GM19455 (cell line): Measurements from ENCODE around the gene POM121.
A peak's percentile ranks its signal among the peaks of the same experiment; 100 is the strongest.
"Not testable (repeated sequence)": the region's sequence is repeated elsewhere in the genome, so short reads cannot be mapped to it uniquely, and the experiment has no call there.

ENCODE experiments used
- ATAC-seq: cut with Tn5 transposase; IDR thresholded peaks from one replicate; pipeline ENCODE4 v1.9.1; 2021; ENCODE audit not compliant: unreplicated experiment

POM121 gene

DNA sequence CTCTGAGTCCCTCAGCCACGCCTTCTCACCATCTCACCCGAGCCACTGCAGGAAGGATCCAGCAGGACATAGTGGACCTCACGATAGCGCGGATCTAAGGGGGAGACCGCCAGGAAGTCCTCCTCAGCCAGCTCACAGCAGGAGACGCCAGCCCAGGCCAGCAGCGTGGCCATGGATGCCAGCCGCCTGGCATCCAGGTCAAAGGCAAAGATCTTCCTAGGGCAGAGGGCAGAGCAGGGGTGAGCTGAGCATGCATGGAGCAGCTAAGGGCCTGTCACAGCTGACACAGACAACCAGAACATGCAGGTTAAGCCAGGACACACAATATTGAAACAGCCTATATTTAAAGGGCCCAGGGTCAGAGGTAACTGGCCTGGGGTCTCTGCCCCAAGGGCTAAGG lies 24.4 kb downstream of the POM121 start:
- ATAC-seq, result not testable (repeated sequence)

DNA sequence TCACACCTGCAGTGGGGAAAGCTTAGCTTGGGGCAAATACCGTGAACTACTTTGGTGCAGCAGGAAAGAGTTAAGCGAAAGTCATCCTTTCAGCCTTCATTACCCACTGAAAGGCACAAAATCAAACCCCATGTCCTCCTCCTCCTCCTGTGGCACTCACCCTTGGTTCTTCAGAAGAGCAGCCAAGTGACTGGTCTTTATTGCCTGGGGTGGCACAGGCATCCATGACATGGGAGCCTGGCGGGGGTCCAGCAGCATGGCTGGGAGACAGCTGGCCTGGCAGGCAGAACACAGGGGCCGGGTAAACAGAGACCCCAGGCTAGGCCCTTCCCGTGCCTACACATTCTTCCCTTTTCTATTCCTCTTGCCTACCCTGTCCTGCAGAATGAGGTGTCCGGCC lies 24.8 kb downstream of the POM121 start:
- not testable (repeated sequence) for ATAC-seq

DNA sequence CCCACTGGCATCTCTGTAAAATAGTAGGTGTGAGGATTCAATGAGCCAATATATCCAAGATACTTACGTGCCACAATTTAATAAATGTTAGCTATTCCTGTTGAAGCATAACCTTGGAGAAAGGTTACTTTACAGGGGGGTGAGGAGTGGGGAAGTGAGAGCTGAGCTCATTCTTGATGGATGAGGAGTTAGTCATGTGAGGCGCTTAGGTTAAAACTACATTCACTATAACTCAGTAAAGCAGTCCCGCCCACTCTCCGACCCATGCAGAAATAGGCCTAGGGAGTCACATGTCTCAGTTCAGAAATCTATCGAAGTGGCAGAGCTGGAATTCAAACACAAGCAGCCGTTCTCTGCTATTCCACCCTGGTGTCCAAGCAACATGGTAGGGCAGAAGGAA lies 25.5 kb downstream of the POM121 start:
- ATAC-seq, result not testable (repeated sequence)

DNA sequence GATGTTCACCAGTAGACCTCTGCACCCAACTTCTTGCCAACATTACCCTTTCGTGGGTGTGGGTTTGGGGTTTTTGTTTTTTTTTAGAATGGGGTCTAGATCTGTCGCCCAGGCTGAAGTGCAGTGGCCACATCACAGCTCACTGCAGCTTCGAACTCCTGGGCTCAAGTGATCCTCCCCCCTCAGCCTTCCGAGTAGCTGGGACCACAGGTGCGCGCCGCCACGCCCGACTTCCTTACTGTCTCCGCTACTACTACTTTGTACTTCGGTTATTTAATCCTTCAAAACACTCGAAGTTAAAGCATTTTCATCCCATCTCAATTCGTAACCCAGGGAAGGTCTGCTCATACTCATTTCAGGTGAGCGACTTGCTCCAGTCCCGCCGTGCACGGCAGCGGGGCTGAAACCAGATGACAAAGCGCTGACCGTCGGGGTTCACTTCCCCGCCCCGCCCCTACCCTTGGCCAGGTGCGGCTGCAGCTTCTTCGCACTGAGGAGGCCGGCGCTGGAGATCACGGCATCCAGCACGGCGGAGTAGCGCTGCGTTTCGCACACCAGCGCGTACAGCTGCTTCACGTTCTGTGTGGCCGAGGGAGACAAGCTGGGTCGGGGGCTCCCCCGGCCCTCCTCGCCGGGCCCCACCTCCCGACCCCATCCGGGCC lies 29.1 kb downstream of the POM121 start:
- peak; percentile 60 for ATAC-seq

DNA sequence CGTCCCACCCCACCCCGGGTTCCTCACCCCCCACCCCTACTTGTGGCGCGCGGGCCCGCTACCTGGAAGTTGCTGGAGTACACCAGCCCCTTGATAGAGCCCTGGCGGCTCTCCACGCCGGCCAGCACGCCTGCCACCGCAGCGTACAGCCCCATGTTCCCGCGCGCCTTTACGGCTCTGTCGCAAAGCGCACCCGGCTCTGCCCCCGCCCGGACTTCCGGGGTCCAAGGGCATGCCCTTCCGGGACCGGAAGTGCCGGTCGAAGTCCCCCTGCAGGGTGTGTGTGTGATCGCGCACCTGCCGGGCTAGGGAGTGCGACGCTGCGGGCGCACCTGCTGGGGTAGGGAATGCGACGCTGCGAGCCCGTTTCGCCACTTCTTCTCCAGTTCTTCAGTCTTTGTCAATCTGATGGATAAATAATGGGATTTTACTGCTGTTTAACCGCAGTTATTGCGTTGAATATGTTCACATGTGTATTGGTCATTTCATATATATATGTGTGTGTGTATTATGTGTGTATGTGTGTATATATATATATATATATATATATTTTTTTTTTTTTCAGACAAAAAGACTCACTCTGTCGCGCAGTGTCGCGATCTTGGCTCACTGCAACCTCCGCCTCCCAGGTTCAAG lies 29.8 kb downstream of the POM121 start:
- peak; percentile 87 for ATAC-seq

DNA sequence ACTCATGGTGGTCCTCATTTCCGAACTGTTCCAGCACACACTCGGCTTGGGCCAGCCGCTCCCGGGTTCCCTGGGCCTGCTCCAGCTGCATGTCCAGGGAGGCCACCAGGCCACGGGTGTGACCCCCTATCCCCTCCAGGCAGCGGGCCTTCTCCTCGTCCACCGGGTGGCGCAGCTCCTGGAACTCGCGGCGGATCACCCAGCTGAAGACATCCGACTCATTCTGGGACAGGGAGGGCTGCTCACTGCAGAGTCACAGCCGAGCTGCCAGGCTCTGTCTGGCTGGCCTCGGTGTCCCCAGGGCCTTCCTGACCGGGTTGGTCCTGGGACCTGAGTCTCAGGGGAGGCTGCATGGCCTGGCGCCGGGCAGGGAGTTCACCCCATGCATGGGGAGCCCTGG lies 35.1 kb downstream of the POM121 start:
- not testable (repeated sequence) for ATAC-seq

DNA sequence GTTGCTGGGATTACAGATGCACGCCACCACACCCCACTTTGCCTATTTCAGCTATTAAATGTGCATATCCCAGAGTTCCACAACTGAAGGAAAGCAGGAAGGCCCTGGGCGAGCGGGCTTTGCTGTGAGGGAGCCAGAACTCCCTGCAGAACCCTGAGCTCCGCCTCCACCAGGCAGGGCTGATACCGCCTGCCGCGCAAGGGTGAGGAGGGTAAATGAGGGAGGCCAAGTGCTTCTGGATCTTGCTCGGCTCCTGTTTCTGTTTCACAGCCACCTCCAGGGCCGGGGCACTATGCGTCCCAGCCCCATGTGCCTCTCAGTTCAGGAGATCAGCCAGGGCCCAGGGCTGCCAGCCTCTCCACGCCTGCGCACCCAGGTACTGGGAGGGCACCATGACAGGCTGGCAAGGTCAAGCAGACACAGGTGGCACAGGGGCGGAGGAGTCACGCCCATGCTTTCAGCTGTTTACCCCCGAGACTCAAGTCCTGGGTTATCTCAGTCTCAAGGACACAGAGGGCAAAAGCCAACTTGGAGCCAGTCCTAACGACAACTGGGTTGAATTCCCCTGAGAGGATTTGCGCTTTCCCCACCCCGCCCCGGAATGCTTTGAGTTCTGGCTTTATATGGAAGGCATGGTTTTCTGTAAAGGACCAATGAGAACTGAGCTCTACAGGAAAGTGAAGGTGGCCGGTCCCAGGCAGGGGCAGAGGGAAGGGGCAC lies 35.9 kb downstream of the POM121 start:
- ATAC-seq, result not testable (repeated sequence)

DNA sequence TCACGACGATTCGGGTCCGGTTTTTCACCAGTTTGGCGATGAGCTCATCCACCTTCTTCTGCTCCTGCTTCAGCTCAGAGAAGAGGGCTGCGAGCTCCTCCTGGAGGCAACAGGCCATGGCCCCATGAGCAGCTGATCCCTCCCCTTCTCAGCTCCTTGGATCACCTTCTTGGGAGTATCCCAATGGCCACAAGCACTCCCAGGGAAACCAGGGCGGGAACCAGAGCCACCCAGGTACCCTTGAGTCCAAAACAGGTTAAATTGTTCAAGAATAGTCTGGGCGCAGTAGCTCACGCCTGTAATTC lies 36.4 kb downstream of the POM121 start:
- ATAC-seq, result not testable (repeated sequence)

DNA sequence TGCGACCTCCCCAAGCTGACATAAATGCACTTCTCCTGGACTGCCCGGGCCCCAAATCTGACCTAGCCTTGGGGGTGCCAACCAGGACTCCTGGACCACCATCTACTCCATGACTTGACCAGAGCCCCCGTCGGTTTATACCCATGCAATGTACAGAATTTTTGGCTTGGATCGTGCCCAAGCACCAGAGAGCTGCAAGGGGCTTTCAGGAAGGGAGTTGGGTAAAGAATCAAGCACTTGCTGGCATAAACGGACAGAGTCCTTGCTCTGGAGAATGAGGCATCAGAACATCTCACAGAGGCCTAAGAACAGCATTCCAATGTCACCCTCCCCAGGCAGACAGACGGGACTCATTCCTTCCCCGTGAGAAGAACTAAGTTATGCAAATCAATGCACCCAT lies 38.2 kb downstream of the POM121 start:
- not testable (repeated sequence) for ATAC-seq

DNA sequence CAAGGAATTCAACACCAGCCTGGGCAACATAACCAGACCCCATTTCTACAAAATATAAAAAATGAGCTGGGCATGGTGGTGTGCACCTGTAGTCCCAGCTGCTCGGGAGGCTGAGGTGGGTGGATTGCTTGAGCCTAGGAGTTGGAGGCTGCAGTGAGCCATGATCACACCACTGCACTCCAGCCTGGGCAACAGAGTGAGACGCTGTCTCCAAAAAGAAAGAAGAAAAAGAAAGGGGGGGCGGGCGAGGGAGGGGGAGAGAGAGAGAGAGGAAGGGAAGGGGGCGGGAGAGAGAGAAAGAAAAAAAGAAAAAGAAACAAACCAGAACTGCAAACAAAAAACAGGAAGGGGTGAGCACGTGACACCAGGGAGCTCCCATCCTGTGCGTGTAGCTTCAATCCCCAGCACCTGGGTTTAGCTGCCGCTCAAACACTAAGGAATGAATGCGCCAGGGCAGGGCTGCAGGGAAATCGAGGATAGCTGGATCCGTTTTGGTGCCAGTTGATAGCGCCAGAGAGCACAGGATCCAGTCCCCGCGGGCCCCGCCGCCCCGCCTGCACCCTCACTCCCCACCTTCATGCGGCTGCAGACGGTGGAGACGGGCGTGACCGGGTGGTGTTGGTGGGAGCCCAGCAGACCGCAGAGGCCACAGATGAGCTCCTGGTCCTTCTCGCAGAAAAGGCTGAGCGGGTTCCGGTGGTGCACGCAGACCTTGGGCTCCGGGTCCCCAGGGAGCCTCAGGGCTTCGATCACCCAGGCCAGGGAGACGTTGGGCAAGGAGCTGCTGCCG lies 40.5 kb downstream of the POM121 start:
- not testable (repeated sequence) for ATAC-seq

DNA sequence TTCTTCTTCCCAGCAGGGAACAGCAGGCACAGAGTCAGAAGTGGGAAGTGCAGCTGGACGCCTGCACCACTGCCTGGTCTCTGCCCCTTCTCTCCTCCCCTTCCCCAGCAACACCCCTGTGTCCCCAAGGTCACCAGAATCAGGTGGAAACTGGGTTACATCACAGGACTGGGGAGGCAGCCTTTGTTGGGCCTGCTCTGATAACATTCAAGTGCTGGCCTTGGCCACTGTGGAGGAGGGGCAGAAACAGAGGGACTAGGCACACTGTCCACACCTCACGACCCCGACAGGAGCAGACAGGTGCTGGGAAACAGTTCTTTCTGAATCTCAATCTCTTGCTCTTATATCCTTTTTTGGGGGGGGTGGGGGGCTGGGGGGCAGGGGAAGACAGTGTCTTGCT lies 42.0 kb downstream of the POM121 start:
- ATAC-seq, result not testable (repeated sequence)

DNA sequence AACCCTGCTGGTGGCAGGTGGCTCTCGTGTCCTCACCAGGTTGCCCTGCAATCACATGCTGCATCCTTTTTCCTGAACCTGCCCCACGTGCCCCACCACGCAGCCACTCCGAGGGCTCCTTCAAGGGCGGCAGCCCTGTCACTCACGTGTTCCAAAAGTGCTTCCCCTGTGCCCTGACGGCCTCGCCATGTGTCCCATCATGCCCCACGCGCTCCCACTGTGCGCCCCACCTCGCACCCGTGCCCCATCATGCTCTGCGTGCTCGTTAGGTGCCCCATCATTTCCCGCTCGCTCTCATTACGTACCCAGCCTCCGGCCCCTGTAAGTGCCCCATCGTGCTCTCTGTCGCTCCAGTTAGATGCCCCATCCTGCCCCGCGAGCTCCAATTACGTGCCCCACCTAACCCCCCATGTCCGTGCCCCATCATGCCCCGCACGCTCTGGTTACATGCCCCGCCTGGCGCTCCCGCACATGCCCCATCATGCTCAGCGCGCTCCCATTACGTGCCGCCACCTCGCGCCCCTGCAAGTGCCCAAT lies 44.2 kb downstream of the POM121 start, which contains the start of gene TRIM74:
Gene TRIM74, minus strand, starts transcription at position 487 of the 537 bp plus-strand sequence. CDS start 3,309 bp downstream, outside the sequence.
- not testable (repeated sequence) for ATAC-seq

DNA sequence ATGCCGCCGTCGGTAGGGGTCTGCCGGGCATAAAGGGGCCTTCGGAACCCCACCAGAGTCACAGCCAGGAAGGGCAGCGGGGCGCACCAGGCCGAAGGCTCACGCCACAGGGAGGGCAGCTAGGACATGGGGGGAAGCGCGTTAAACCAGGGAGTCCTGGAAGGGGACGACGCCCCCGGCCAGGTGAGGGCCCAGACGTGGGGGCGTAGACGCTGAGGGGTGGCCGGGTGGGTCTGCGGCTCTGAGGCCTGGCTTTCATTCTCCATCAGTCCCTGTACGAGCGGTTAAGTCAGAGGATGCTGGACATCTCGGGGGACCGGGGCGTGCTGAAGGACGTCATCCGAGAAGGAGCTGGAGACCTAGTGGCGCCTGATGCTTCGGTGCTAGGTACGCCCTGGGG lies 44.8 kb downstream of the POM121 start:
- not testable (repeated sequence) for ATAC-seq

DNA sequence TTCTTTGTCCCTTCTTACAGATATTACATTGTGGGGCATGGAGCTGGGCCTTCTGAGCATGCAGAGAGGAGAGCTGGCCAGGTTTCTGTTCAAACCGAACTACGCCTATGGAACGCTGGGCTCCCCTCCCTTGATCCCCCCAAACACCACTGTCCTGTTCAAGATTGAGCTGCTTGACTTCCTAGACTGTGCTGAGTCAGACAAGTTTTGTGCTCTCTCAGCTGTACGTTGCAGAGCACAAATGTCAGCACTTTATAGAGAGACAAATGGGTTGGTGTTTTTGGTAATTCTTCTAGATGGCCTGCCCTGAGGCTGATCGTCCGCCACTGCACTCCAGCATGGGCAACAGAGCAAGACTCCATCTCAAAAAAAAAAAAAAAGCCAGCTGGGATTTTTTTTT lies 46.6 kb downstream of the POM121 start:
- ATAC-seq, result not testable (repeated sequence)

DNA sequence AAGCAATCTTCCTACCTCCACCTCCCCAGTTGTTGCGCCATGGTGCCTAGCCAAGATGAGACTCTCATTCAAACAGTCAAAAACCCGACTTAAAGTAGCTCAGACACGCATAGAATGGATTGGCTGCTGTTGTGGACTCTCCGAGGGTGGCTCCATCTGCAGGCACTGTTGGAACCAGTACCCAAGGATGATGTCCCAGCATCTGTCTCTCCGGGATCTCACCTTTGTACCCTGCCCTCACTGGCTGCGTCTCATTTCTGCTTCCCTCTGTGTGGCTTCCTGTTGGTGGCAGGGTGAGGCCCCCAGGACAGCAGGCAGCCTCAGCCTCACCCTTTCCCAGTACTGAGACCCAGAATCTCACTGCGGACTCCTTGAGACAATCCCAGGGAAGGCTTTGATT lies 49.9 kb downstream of the POM121 start:
- ATAC-seq, result not testable (repeated sequence)

DNA sequence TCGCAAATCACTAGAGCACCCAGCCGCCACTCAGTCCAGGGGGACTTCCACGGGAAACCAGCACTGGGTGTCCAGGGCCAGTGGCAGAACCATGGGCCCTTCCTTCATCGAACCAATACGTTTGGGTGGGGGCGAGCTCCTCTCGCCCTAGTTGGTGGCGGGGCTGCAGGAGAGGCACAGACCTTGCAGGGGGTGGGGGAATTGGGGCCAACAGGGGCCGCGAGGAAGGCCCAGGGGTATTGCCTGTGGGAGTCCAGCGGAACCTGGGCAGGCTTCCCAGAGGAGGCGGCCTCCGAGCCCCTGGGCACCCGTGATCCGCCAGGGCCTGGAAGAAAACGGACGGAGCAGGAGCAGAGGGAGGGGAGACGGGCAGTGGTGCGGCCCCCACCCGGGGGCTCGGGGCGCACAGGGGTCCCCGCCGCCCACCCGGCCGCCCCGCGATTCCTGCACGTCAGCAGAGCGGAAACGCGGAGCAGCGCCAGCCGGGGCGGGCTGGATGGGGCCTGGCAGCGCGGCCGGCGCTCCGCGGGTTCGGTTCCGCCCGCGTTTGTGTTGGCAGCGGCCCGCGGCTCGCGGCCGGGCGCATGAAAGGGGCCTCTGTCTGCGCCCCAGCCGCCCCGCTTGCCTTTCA lies 50.9 kb downstream of the POM121 start:
- not testable (repeated sequence) for ATAC-seq

DNA sequence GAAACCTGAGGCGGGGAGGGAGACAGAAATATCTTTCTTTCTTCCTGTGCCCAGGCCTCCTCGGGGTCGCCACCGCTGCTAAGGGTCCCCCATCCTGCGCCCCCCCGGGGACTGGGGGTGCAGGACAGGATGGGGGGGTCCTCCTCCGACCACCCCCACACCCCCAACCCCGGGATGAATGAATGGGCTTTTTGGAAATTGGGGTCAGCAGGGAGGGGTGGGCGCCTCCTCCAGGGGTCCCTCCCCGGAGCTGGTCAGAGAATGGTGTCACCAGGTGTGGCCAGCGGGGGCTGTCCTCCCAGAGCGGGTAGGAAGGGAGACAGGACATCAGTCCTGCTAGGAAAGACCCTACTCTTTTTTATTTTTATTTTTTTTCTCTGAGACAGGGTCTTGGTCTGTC lies 51.5 kb downstream of the POM121 start:
- not testable (repeated sequence) for ATAC-seq

DNA sequence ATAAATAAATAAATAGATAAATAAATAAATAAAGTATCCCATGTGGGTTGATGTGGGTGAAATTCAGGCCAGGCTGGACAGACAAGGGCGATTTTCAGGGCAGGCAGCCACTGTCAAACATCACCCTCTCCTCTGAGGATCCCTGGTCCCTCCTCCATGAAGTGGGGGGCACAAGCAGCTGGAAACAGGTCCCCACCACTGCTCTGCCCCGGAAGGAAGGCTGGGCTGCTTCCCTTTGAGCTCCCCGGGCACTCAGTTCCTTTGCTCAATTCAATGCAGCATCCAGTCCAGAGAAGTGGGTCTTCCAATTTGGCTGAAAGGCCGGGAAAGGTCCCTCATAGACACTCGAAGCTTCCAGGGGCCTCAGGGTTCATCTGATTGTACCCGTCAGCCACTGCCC lies 55.5 kb downstream of the POM121 start:
- not testable (repeated sequence) for ATAC-seq

DNA sequence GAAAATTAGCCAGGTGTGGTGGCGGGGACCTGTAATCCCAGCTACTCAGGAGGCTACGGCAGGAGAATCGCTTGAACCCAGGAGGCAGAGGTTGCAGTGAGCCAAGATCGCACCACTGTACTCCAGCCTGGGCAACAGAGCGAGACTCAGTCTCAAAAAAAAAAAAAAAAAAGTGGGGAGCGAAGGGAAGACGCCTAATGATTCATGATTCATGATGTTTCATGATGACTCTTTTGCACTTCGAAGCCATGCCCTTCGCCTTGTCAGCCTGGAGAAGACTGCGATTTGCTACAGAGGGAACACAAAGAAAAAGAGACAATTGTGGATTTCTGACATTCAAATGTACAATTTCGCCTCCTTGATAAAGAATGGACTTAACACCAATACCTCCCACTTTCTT lies 57.2 kb downstream of the POM121 start:
- not testable (repeated sequence) for ATAC-seq

DNA sequence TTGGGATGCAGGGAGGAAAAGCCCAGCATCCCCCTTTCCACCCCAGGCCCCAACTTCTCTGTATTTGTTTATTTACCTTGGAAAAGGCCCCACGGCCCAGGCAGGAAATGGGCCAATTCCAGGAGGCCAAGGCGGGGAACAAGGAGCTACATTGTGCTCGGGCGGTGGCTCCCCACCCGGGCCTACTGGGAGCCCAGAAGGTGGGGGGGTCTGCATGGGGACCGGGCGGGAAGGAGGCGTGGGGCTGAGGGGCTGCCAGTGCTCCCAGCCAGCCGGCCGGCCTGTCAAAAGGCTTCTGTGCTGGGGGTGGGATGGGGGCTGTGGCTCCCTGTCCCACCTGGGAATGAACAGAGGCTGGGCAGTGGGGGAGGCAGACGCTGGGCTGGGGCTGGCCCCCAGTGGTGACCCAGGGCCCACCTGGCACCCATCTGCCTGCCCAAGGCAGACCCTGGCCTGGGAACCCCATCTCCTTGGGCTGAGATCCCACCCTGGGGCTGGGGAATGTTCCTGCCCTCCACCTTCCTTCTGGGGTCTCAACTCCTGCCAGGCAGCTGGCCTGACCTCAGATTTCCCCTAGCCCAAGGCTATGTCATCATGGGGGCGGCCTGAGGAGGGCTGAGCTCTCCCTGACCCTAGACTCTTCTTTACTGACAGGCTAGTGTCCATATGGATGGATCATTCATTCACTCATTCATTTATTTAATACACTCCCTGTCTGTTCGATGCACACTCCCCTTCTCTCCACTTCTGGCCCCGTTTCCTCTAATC lies 65.4 kb downstream of the POM121 start:
- not testable (repeated sequence) for ATAC-seq
